HG03521 (cell line): ENCODE data around the gene TNS1.

ENCODE experiments used
- ATAC-seq: cut with Tn5 transposase; IDR thresholded peaks from one replicate; pipeline ENCODE4 v1.9.1; 2021; ENCODE audit warnings: mild to moderate bottlenecking, moderate library complexity; ENCODE audit not compliant: unreplicated experiment

TNS1 gene

GRCh38 chr2:217803653-217803960, 199.2 kb downstream of the TNS1 start:
- no peak for ATAC-seq

GRCh38 chr2:217802876-217803652, 199.7 kb downstream of the TNS1 start:
- no peak for ATAC-seq

GRCh38 chr2:217802266-217802665, 200.5 kb downstream of the TNS1 start:
- ATAC-seq: no peak

- no peak for ATAC-seq
These were observed 201.1 kb downstream of the TNS1 start for GRCh38 chr2:217801711-217802110.

- no peak for ATAC-seq
These were observed 201.7 kb downstream of the TNS1 start for GRCh38 chr2:217801115-217801531.

GRCh38 chr2:217800433-217801114, 202.2 kb downstream of the TNS1 start:
- ATAC-seq: no peak

GRCh38 chr2:217799563-217800432, 203.0 kb downstream of the TNS1 start:
- no peak for ATAC-seq

GRCh38 chr2:217798743-217799562, 203.8 kb downstream of the TNS1 start:
- ATAC-seq: no peak

- no peak for ATAC-seq
These were observed 204.6 kb downstream of the TNS1 start for GRCh38 chr2:217798191-217798590.

- ATAC-seq: no peak
These were observed 205.1 kb downstream of the TNS1 start for GRCh38 chr2:217797661-217798069.

GRCh38 chr2:217797165-217797564, 205.6 kb downstream of the TNS1 start:
- ATAC-seq: no peak

GRCh38 chr2:217795706-217796465, 206.9 kb downstream of the TNS1 start:
- no peak for ATAC-seq

- ATAC-seq: no peak
These were observed 207.7 kb downstream of the TNS1 start for GRCh38 chr2:217795067-217795466.

- no peak for ATAC-seq
These were observed 208.4 kb downstream of the TNS1 start for GRCh38 chr2:217794133-217794986.

- no peak for ATAC-seq
These were observed 209.1 kb downstream of the TNS1 start for GRCh38 chr2:217793566-217794132.

GRCh38 chr2:217792626-217793527, 209.9 kb downstream of the TNS1 start:
- no peak for ATAC-seq

- no peak for ATAC-seq
These were observed 211.2 kb downstream of the TNS1 start for GRCh38 chr2:217791551-217791950.
